ENCODE data around the gene SHISA4. TPM values are rescaled to one million over a fixed set of nuclear protein-coding genes. Genes with fewer than 3 reads are reported as not detected.

The SHISA4 gene
- total RNA-seq, 1 donor = 19.4 TPM

DNA sequence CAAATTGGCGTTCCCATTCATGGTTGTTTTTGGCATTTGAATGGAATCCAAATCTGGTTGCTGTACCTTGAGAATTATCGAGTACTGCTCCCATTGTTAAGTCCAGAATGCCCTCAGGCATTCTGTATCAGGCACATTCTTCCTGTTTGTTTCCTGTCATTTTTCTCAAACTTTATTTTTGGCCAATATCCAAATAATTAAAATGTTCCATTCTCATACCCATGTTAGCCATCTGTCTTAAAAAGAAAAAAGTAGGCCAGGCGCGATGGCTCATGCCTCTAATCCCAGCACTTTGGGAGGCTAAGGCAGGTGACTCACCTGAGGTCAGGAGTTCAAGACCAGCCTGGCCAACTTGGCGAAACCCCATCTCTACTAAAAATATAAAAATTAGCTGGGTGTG is 29.3 kb upstream of the SHISA4 start:
- no peak overlapping the region for H3K4me3 ChIP-seq (ENCODE audit: low read depth, low read length)
- DNase-seq (ENCODE audit: low read depth) = no peak
- TF ChIP-seq, protein P1, sequence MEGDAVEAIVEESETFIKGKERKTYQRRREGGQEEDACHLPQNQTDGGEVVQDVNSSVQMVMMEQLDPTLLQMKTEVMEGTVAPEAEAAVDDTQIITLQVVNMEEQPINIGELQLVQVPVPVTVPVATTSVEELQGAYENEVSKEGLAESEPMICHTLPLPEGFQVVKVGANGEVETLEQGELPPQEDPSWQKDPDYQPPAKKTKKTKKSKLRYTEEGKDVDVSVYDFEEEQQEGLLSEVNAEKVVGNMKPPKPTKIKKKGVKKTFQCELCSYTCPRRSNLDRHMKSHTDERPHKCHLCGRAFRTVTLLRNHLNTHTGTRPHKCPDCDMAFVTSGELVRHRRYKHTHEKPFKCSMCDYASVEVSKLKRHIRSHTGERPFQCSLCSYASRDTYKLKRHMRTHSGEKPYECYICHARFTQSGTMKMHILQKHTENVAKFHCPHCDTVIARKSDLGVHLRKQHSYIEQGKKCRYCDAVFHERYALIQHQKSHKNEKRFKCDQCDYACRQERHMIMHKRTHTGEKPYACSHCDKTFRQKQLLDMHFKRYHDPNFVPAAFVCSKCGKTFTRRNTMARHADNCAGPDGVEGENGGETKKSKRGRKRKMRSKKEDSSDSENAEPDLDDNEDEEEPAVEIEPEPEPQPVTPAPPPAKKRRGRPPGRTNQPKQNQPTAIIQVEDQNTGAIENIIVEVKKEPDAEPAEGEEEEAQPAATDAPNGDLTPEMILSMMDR (IDR thresholded peaks at IDR 0.05; ENCODE audit: insufficient read depth, low read length) = no peak

DNA sequence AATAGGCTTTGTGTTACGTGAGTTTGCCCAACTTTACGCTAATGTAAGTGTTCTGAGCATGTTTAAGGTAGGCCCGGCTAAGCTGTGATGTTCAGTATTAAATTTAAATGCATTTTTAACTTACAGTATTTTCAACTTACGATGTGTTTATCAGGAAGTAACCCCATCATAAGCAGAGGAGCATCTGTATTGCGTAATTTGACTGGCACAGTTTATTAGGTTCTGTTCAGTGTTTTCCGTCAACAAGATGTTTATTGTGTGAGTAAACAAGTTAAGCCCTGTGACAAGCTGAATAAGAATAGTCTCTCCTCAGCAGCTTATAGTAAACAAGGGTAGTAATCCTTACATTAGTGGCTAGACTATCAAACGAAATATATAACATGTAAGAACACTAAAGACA is 27.2 kb upstream of the SHISA4 start:
- DNase-seq (ENCODE audit: low read depth) = no peak
- H3K4me3 ChIP-seq (ENCODE audit: low read depth, low read length) = no peak overlapping the region
- TF ChIP-seq, protein P1 (IDR thresholded peaks at IDR 0.05; ENCODE audit: insufficient read depth, low read length) = no peak

DNA sequence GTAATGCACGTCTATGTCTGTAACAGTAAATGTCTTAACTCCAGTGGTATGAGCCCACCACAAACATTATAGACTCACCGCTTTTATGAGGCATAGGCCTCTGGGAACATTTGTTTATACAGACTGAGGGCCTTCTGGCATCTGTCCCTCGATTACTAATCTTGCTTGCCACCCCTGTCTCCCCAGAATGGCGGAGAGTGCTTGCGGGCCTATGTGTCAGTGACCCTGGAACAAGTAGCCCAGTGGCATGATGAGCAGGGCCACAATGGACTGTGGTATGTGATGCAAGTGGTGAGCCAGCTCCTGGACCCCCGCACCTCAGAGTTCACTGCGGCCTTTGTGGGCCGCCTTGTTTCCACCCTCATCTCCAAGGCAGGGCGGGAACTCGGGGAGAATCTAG is 18.3 kb upstream of the SHISA4 start:
- no peak for DNase-seq (ENCODE audit: low read depth)
- no peak overlapping the region for H3K4me3 ChIP-seq (ENCODE audit: low read depth, low read length)
- TF ChIP-seq, protein P1 (IDR thresholded peaks at IDR 0.05; ENCODE audit: insufficient read depth, low read length) = no peak

DNA sequence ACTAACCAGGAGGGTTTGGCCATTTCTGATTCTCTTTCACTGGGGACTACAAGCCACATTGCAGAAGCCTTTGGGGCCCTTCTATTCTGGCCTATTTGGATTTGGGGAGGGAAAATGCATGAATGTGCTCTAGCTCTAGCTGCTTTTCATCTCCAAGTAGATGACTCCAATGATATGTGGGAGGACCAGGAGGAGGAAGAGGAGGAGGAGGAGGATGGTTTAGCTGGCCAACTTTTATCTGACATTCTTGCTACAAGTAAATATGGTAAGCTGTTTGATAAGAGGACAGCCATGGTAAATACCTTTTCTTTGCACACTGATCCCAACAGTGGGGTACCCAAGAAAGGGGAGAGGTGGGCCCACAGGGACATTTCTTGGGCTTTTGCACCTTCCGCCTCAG is 14.0 kb upstream of the SHISA4 start:
- no peak overlapping the region for H3K4me3 ChIP-seq (ENCODE audit: low read depth, low read length)
- no peak for DNase-seq (ENCODE audit: low read depth)
- TF ChIP-seq, protein P1 (IDR thresholded peaks at IDR 0.05; ENCODE audit: insufficient read depth, low read length) = no peak

DNA sequence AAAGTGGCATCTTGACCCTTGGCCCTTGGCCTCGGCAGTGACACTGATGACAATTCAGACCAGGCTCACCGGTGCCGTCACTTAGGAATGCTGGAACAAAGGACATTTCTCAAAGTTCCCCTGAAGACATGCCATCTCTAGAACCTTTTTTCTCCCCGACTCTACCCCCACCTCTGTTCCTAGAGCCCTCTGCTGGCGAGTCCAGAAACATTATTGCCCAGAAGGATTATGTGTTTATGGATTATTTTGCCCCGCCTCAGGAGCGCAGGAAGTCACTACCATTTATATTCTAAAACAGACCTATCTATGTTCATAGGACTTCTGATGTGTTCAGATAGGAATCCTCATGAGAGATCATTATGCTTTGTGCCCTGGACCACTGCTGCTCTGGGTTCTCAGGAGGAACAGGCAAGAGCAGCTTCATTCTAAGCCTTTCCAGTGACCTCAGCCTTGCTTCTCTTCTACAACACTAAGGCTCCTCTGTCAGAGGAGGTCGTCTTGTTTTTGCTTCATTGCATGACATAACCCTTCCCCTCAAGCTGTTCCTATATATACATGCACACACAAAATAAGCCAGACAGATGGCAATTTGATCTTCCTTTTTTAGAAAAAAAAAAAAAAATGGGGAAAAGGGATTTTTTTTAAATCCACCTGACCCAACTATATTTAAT is 12.4 kb upstream of the SHISA4 start:
- DNase-seq (ENCODE audit: low read depth) = no peak
- H3K4me3 ChIP-seq (ENCODE audit: low read depth, low read length) = no peak overlapping the region
- TF ChIP-seq, protein P1 (IDR thresholded peaks at IDR 0.05; ENCODE audit: insufficient read depth, low read length) = peak; percentile 35

DNA sequence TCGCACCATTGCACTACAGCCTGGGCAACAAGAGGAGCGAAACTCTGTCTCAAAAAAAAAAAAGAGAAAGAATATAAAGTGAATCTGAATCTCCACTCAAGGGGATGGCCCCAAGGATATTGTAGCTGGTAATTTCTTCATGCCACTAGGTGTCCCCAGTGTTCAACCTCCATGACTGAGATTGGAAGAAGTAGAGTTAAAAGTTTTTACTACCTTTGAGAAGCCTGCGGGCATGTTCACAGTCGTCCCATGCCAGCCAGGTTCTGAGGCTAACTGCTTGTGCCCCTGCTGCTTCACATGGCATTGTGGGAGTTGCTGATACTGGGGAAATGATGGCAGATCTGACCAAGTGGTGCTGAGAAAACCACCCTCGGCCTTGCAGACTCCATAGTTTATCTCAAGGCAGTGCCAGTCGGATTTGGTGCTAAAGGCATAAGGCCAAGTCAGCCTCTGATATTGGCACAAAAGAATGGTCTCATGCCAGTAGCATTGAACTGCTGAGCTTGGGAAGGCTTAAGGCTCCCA is 10.8 kb upstream of the SHISA4 start:
- TF ChIP-seq, protein P1 (IDR thresholded peaks at IDR 0.05; ENCODE audit: insufficient read depth, low read length) = peak; percentile 76
- DNase-seq (ENCODE audit: low read depth) = peak; percentile 70
- H3K4me3 ChIP-seq (ENCODE audit: low read depth, low read length) = no peak overlapping the region
